ENCODE measurements around the gene ZBED5. TPM values are rescaled to one million over a fixed set of nuclear protein-coding genes. Genes with fewer than 3 reads are reported as not detected.
A peak's percentile ranks its signal among the peaks of the same experiment; 100 is the strongest.

ZBED5 gene
- total and polyA plus RNA-seq, 9 donors, result 27.8 to 69.4 (median 49.1) TPM

DNA sequence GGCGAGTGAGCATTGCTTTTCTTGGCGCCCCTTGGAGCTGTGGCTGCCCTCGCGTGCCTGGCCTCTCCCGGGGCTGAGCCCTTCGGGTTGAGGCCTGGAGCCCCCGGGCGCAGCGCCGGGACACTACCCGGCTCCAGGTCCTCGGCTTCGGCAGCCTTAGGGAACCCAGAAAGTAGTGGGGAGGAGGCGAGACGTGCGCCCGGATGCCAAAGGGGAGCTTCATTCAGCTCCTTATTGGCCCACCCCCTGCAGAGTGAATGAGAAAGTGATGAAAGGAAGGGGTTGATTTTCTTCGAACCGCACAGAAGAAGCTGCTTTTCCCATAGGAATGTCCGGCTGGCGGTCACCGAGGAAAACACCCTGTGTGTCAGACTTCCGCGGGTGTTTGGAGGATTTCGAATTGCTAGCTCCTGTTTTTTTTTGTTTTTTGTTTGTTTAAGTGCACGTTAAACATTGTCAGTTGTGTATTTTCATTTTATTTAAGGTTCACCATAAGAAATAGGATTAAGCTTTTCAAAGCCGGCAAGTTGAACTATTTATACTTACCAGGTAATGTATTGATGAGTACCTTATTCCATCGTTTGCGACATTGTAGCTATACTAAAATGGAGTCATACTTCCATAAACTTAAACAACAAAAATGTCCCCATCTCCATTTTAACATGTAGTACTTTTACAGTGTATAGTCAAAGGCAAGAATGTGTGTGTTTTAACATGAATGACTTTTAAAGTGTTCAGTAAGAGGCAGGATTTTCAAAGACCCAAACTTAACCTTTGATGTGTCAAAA lies 48.3 kb downstream of the ZBED5 start:
- Histone ChIP-seq H3K27me3 (no peaks in the 10 kb centered on the region), H3K27ac (peak overlapping the region; percentile 94 to 96), H3K9me3 (no peaks in the 10 kb centered on the region), H3K4me3 (peak overlapping the region; percentile 47), H3K36me3 (no peaks in the 10 kb centered on the region), H3K4me1 (ENCODE audit: insufficient read depth) (peaks cover 5% of the 10 kb centered on the region)
- WGBS, 3 donors, result 1 to 3% (median 2%) methylated on average over 28 to 29 of the region's 29 CpGs
- intact Hi-C loops (cut with DNase I), result loop anchor here (2.0 to 10.0 kb wide), 5 partner anchors 38 to 123 kb away; partner anchors contain the start of gene ZBED5 (in 3 of the 4)
- no peak for DNase-seq
- TF ChIP-seq EP300 (IDR thresholded peaks at IDR 0.05), result no peak
- no peak for TF ChIP-seq POLR2A (IDR thresholded peaks at IDR 0.05)
- TF ChIP-seq, protein P1, sequence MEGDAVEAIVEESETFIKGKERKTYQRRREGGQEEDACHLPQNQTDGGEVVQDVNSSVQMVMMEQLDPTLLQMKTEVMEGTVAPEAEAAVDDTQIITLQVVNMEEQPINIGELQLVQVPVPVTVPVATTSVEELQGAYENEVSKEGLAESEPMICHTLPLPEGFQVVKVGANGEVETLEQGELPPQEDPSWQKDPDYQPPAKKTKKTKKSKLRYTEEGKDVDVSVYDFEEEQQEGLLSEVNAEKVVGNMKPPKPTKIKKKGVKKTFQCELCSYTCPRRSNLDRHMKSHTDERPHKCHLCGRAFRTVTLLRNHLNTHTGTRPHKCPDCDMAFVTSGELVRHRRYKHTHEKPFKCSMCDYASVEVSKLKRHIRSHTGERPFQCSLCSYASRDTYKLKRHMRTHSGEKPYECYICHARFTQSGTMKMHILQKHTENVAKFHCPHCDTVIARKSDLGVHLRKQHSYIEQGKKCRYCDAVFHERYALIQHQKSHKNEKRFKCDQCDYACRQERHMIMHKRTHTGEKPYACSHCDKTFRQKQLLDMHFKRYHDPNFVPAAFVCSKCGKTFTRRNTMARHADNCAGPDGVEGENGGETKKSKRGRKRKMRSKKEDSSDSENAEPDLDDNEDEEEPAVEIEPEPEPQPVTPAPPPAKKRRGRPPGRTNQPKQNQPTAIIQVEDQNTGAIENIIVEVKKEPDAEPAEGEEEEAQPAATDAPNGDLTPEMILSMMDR (IDR thresholded peaks at IDR 0.05), result no peak

DNA sequence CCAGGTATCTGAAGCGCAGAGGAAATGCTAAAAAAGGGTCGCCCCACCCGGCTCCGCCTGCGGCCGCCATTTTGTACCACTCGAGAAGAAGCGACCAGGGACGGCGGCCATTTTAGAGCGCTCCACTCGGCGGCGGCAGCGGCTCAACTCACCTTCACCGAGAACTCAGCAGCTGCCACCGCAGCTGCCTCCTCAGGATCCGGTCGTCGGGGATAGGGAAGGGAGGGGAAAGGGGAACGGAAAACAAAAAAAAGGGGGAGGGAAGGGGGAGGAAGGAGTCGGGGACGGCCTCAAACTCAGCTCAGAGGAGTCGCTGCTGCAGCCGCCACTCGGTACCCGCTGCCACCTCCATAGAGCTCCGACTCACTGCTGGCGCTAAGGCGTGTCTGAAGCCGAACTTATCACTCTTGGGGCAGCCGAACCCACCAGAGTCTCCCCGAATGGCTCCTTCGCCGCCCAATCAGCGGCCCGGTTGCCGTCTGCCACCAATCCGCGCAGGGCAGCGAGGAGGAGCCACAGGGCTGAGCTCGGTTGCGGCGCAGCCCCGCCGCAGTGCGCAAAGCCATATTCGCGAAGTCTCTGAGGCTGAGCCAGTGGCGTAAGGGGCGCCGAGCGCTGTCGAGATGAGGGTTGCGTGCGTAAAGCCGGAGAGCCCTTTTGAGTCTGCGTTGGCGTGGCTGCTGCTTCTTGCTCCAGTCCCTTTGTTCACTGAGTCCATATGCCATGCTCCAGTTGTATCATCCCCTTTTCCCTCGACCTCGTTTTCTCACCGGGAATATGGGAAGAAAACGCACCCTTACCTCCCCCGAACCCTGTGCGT lies 49.1 kb downstream of the ZBED5 start, which contains the start of gene EIF4G2:
EIF4G2 (minus strand) TSS at position 374 of the 820 bp plus-strand sequence.
- TF ChIP-seq EP300 (IDR thresholded peaks at IDR 0.05) (no peak), POLR2A (IDR thresholded peaks at IDR 0.05) (peak; percentile 98)
- TF ChIP-seq, protein P1 (IDR thresholded peaks at IDR 0.05), result peak in 1 of 3 donors; percentile 11
- Histone ChIP-seq H3K36me3 (no peaks in the 10 kb centered on the region), H3K4me1 (ENCODE audit: insufficient read depth) (peaks cover 5% of the 10 kb centered on the region), H3K4me3 (peak within 1 kb of the TSS; percentile 99), H3K27me3 (no peaks in the 10 kb centered on the region), H3K9me3 (no peaks in the 10 kb centered on the region), H3K27ac (peak within 1 kb of the TSS; percentile 94 to 96)
- DNase-seq, result peak; percentile 98
- intact Hi-C loops (cut with DNase I), result loop anchor here (2.0 to 10.0 kb wide), 5 partner anchors 39 to 124 kb away; partner anchors contain the start of gene ZBED5 (in 3 of the 4)
- WGBS, 3 donors, result 0 to 1% (median 0%) methylated on average over 63 to 65 of the region's 65 CpGs

DNA sequence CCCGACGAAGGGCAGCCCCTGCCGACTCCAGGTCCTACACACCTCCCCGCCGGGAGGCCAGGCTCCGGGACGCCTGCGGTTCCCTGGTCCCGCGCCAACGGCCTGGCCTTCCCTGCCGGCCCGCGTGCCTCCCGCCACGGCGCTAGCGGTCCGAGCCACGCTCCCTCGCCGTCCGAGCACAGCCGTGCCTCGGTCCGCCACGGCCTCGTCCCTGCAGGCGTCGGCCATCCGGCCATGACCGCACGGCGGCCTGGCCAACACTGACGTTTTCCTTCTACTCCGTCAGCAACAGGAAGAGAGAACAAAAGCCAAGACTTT lies 49.7 kb downstream of the ZBED5 start:
- DNase-seq, result no peak
- WGBS, 3 donors, result 0 to 1% (median 1%) methylated on average over 30 to 36 of the region's 36 CpGs
- H3K27me3 ChIP-seq, result no peaks in the 10 kb centered on the region
- peak overlapping the region; percentile 99 for H3K4me3 ChIP-seq
- peaks cover 5% of the 10 kb centered on the region for H3K4me1 ChIP-seq (ENCODE audit: insufficient read depth)
- H3K27ac ChIP-seq, result peak overlapping the region; percentile 86 to 96
- no peaks in the 10 kb centered on the region for H3K9me3 ChIP-seq
- intact Hi-C loops (cut with DNase I), result loop anchor here (2.0 to 10.0 kb wide), 5 partner anchors 39 to 125 kb away; partner anchors contain the start of gene ZBED5 (in 3 of the 4)
- TF ChIP-seq, protein P1 (IDR thresholded peaks at IDR 0.05), result no peak
- TF ChIP-seq POLR2A (IDR thresholded peaks at IDR 0.05), result no peak
- TF ChIP-seq EP300 (IDR thresholded peaks at IDR 0.05), result no peak
- H3K36me3 ChIP-seq, result no peaks in the 10 kb centered on the region

DNA sequence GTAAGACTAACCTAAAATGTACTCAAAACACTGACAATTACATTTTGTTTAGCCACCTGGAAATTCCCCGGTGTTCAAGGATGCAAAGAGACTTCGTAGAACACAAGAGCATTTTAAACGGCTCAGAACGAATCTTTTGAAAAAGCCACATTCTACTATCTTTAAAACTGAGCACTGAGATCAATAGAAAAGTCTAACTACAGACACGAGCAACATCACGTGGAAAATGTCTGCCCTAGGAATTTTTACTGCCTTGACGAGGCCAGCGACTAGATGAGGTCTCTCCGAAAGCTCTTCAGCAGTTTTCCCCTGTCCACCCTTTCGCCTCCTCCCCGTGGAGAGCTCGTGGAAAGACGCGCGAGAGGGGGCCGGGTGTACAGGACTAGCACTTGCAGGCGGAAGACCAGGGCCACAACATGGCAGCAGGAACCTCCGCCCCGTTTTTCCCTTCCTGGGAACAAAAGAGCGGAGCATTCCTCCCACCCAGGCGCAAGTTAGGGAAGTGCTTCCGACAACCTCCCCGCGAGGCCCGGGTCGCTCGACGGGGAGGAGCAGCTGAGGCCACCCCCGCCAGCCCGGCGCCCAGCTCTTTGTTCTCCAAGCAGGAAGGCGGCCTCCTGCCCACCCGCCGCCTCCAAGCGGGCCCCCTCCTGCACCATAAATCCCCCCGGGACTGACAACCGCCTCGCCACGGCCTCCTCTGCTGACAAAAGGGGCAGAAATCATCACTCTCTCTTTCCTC lies 50.2 kb downstream of the ZBED5 start:
- intact Hi-C loops (cut with DNase I), result loop anchor here (2.0 to 10.0 kb wide), 5 partner anchors 40 to 125 kb away; partner anchors contain the start of gene ZBED5 (in 3 of the 4)
- WGBS, 3 donors, result 0 to 1% (median 0%) methylated on average over 32 to 39 of the region's 39 CpGs
- Histone ChIP-seq H3K9me3 (no peaks in the 10 kb centered on the region), H3K36me3 (no peaks in the 10 kb centered on the region), H3K4me1 (ENCODE audit: insufficient read depth) (peaks cover 5% of the 10 kb centered on the region), H3K27ac (peak overlapping the region; percentile 86 to 96), H3K27me3 (no peaks in the 10 kb centered on the region), H3K4me3 (peak overlapping the region; percentile 99)
- DNase-seq, result peak; percentile 48 to 74 (median 66)
- TF ChIP-seq EP300 (IDR thresholded peaks at IDR 0.05), result no peak
- TF ChIP-seq, protein P1 (IDR thresholded peaks at IDR 0.05), result no peak
- TF ChIP-seq POLR2A (IDR thresholded peaks at IDR 0.05), result no peak

Measured in ovary (tissue), 9 donors.